Astrocyte of the cerebellum (primary cell): Measurements from ENCODE around the gene LILRA6.
"Not testable (repeated sequence)": the region's sequence is repeated elsewhere in the genome, so short reads cannot be mapped to it uniquely, and the experiment has no call there.

Experiments
- DNase-seq: peaks from one replicate; pipeline ENCODE4 v3.0.0-alpha.2; 2011; ENCODE audit warnings: low read depth
- H3K4me3 ChIP-seq: 2 replicates; pipeline ENCODE4 v1.5.1; 2011; ENCODE audit warnings: mild to moderate bottlenecking, low read depth, low read length, moderate library complexity
- CTCF ChIP-seq: IDR thresholded peaks from 2 replicates; pipeline ENCODE4 v1.5.1; 2012; ENCODE audit warnings: low read length, low read depth, moderate library complexity, mild to moderate bottlenecking; ENCODE audit errors: missing control alignments
- in situ Hi-C: cut with HindIII; loops from 2 replicates; pipeline ENCODE4 v1.10.0; 2017; ENCODE audit warnings: low sequenced_read_pairs

Gene LILRA6

GRCh38 chr19:54242646-54243045 lies at the start of gene LILRA6:
Gene LILRA6 (minus strand): TSS chr19:54242790.
- H3K4me3 ChIP-seq, in situ Hi-C loops, DNase-seq: not testable (repeated sequence)

GRCh38 chr19:54289160-54289559 lies 46.6 kb upstream of the LILRA6 start:
- in situ Hi-C loops, H3K4me3 ChIP-seq, DNase-seq: not testable (repeated sequence)

GRCh38 chr19:54287456-54287855 lies 44.9 kb upstream of the LILRA6 start:
- DNase-seq: no peak
- no peak overlapping the region for H3K4me3 ChIP-seq
- in situ Hi-C loops: no loop called here
- no peak for TF ChIP-seq CTCF

DNA sequence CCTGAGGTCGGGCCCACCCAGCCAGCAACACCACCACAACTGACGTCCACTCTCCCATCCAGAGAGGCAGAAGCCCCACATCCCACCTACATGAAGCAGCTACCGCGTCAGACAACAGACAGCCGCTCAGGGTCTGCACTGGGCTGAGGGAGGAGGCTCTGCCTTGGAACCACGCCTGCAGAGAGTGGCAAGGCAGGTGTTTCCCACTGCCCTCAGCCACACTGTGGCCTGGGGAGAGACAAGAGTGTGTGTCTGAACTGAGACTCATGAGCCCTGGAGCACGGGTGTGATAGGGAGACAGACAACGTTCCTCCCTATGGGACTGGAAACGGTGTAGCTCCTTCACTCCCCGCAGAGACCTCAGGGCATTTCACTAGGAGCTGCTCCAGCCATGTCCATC lies 43.7 kb upstream of the LILRA6 start:
- in situ Hi-C loops, DNase-seq, H3K4me3 ChIP-seq: not testable (repeated sequence)

GRCh38 chr19:54285427-54286056 lies 43.0 kb upstream of the LILRA6 start:
- in situ Hi-C loops, DNase-seq, H3K4me3 ChIP-seq: not testable (repeated sequence)

- DNase-seq: no peak
- H3K4me3 ChIP-seq: no peak overlapping the region
- in situ Hi-C loops: no loop called here
- no peak for TF ChIP-seq CTCF
Observed at GRCh38 chr19:54282686-54283470, 40.3 kb upstream of the LILRA6 start.

DNA sequence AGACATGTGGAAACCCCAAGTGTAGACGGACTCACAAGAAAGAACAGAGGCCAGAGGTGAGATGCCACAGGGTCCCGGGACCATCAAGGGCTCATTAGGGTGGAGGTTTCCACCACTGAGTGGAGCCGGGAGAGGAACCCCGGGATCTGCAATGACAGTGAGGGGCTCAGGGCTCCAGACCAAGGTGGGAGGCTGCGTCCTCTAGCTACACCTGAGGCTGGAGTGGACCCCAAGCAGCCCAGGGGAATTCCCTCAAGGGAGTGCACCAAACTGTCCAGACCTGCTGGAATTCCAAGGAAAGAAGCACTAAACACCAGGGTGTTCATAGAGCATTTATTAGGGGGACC lies 39.1 kb upstream of the LILRA6 start:
- DNase-seq, in situ Hi-C loops, H3K4me3 ChIP-seq: not testable (repeated sequence)

DNA sequence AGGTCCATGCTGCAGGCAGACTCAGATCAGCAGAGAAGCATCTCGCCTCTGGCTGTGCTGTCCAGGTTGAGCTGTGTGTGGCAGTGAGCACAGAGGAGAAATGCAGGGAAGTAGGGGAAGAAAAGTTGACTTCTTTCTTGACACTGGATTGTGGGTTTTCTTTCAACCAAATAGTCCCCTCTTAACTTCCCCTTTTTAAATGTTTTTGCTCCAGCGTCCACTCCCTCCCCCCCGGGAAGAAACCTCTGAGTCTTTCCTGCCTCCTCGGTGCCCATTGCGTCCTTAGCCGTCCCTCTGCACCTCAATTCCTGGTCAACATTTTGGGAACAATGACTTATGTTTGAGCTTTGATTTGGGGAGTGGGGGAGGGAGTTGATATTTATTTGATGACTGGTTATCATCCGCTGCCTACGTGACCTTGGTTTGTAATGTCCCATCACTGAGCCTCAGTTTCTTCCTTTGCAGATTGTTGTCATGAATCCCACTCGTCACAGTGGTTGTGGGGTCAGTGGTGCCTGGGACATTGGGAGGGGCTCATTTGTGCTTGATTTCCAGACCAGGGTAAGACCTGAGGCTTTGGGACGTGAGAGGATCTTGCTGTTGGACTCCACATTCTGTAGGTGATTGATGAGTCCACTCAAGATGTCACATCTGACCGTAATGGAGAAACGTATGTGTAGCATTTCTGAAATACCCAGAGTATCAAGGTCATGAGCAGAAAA lies 38.6 kb upstream of the LILRA6 start, which contains the start of gene LILRB2:
Gene LILRB2 (minus strand): TSS at position 104 of the 722 bp plus-strand sequence. CDS start 614 bp downstream, outside the sequence.
- no peak for DNase-seq
- in situ Hi-C loops: no loop called here
- no peak within 1 kb of the TSS for H3K4me3 ChIP-seq
- no peak for TF ChIP-seq CTCF

DNA sequence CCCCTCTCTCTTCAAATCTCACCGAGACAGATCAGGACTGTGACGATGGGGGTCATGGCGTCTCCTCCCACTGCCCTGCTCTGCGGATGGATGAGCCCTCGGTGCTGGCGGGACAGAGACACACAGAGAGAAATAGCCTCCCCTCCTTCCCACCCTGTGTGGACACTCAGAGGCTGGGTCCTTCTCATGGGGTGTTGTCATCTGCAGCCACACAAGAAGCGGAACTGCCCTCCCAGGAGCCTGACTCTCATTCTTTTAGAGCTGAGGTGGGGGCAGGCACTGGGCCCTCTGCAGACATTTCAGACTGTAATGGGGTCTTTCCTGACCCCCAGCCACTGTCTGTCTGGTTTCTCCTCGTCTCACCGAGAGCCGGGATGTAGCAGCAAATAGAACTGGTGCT lies 37.9 kb upstream of the LILRA6 start:
- DNase-seq, H3K4me3 ChIP-seq, in situ Hi-C loops: not testable (repeated sequence)

- in situ Hi-C loops, DNase-seq, H3K4me3 ChIP-seq: not testable (repeated sequence)
Observed at GRCh38 chr19:54280025-54280424, 37.4 kb upstream of the LILRA6 start.
